DMS114 treated with DMSO at 0.1 percent for 48 hours (cell line): Measurements from ENCODE around the gene UVSSA.
"Not testable (repeated sequence)": the region's sequence is repeated elsewhere in the genome, so short reads cannot be mapped to it uniquely, and the experiment has no call there.

ENCODE experiments used
- DNase-seq: peaks from one replicate; lab custom pipeline; 2025; ENCODE audit not compliant: unreplicated experiment; lab: John Stamatoyannopoulos, UW

Gene UVSSA

GRCh38 chr4:1329408-1330371 lies 17.3 kb upstream of the UVSSA start:
- no peak for DNase-seq

- no peak for DNase-seq
Measured at GRCh38 chr4:1330761-1331590, 16.0 kb upstream of the UVSSA start.

- DNase-seq = no peak
Measured at GRCh38 chr4:1331591-1332353, 15.2 kb upstream of the UVSSA start.

GRCh38 chr4:1332686-1333085 lies 14.3 kb upstream of the UVSSA start:
- DNase-seq = no peak

- DNase-seq = no peak
Measured at GRCh38 chr4:1333256-1333655, 13.8 kb upstream of the UVSSA start.

- not testable (repeated sequence) for DNase-seq
Measured at GRCh38 chr4:1333851-1334578, 13.0 kb upstream of the UVSSA start.

- DNase-seq = no peak
Measured at GRCh38 chr4:1334579-1334895, 12.5 kb upstream of the UVSSA start.

DNA sequence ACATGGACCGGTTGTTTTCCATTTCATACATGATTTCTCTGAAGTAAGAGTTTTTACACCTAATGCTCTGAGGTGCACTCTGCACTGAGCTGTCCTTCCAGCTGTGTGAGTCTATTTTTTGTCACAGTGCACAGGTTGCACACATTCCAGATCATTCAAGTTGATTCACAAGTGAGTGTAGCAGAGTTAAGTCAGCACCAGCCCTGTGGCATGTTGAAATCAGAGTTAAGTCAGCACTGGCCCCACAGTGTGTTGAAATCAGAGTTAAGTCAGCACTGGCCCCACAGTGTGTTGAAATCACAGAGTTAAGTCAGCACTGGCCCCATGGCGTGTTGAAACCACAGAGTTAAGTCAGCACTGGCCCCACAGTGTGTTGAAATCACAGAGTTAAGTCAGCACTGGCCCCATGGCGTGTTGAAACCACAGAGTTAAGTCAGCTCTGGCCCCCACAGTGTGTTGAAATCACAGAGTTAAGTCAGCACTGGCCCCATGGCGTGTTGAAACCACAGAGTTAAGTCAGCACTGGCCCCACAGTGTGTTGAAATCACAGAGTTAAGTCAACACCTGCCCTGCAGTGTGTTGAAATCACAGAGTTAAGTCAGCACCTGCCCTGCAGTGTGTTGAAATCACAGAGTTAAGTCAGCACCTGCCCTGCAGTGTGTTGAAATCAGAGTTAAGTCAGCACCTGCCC lies 11.7 kb upstream of the UVSSA start:
- not testable (repeated sequence) for DNase-seq

DNA sequence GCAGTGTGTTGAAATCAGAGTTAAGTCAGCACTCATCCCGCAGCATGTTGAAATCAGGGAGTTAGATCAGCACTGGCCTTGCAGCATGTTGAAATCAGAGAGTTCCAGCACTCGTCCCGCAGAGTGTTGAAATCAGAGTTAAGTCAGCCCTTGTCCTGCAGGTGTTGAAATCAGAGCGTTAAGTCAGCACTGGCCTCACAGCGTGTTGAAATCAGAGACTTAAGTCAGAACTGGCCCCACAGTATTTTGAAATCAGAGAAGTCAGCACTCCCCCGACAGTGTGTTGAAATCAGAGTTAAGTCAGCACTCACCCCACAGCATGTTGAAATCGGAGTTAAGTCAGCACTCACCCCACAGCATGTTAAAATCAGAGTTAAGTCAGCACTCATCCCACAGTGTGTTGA lies 10.9 kb upstream of the UVSSA start:
- no peak for DNase-seq

DNA sequence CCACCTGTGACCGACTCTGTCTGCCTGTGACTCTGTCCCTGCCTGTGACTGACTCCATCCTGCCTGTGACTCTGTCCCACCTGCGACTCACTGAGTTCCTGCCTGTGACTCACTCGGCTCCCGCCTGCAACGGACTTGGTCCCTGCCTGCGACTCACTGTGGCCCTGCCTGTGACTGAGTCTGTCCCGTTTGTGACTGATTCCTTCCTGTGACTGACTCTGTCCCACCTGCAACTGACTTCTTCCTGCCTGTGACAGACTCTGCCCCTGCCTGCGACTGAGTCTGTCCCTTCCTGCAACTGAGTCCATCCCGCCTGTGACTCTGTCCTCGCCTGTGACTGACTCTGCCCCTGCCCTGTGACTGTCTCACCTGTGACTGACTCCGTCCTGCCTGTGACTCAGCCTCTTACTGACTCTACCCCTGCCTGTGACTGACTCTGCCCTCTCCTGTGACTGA lies 9.6 kb upstream of the UVSSA start:
- DNase-seq = no peak

DNA sequence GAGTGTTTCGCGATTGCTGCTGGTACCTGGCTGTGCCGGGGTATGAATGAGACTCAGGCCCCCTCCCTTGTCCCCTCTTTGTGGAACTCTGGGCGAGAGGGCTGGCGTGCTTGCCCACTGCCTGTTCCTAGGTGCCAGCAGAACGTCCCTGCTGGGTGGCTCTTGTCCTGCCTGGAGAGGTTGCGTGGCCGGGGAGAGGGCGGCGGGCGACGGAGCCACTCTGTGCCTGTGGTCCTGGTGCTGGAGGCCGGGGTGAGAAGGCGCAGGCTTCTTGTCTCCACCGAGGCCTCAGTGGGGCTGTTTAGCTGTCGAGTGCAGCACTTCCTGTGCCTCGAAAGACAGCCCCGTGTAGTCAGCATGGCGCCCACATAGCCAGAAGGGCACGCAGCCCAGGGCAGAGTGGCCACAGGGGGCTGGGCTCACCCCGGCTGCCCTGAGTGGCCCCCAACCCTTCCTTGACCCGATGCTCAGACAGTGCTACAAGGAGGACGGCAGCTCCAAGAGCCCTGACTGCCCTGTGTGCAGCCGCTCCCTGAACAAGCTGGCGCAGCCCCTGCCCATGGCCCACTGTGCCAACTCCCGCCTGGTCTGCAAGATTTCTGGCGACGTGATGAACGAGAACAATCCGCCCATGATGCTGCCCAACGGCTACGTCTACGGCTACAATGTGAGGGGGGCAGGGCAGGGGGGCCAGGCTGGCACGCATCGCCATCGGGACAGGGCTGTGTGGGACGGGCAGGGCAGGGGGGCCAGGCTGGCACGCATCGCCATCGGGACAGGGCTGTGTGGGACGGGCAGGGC lies 8.9 kb upstream of the UVSSA start:
- DNase-seq = no peak

- no peak for DNase-seq
Measured at GRCh38 chr4:1338752-1339414, 8.1 kb upstream of the UVSSA start.

DNA sequence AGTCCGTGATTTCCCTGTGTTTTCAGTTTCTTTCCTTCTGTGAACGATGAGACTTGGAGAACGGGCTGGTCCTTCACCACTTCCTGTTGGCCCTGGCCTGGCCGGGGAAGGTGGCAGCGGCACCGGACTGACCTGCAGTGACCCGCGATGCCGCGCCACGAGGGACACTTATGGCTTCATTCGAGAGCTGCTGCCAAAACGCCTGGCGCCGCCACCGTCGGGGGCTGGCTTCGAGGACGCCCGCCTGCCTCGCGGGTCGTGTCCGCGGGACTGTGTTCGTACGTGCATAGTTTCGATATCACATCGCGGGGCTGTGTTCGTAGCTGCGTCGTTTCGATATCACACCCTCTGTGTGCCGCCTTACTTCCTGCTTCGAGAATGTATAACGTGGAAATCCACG lies 7.5 kb upstream of the UVSSA start:
- no peak for DNase-seq

DNA sequence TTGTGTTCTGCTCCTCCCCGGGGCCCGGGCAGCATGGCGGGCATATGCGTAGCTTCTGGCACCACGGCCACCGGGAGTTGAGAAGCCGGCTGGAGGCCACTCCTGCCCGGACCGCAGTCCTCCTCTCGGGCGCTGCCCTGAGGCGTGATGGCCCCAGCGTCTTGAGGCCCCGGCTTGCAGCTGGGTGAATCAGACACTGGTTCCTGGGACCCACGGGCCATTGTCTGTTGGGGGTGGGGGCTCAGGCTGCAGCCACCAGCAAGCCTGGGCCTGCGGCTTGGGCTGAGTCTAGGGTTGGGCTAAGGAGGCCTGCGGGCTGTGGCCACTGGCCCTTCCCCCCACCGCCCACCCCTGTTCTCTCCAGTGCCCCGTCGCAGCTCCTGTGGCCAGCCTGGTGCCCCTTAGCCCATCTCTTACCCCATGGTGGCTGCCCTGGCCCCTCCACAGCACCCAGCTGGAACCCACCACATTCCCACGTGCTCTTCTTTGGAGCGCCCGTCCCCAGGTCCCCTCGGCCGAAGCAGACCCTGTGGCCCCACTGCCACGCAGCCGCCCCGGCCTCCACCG lies 6.7 kb upstream of the UVSSA start:
- DNase-seq = no peak

DNA sequence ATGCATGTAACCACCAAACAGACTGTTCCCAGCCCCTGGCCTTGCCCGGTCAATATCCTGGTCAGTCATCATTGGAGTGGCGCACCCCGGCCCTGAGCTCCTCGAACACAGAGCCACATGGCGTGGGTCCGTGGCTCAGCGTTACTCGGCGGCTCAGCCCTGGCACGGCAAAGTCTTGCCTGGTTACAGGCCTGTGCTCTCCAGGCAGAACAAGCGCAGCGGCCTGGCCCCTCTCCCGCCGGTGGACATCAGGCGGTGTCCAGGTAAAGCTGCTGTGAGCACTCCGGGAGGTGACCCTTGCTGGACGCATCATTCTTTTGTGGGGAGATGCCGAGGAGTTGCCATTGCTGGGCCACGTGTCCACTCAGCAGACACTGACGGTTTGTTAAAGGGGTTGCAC lies 6.1 kb upstream of the UVSSA start:
- DNase-seq = no peak

- DNase-seq = no peak
Measured at GRCh38 chr4:1342003-1342402, 5.0 kb upstream of the UVSSA start.

- DNase-seq = no peak
Measured at GRCh38 chr4:1344696-1345095, 2.3 kb upstream of the UVSSA start.
